A549 (cell line): ENCODE results near the gene ACSF3. TPM values are rescaled to one million over a fixed set of nuclear protein-coding genes. Genes with fewer than 3 reads are reported as not detected.

Source experiments
- ATAC-seq, 2 experiments: fragments of 200-7000 bp in 1 of 2; fragments of >200 bp in 1 of 2; cut with Nextera tagmentation in 1 of 2; cut with Tn5 transposase in 1 of 2; 3 replicates each; pipeline versions ENCODE4 v1.8.0 to v1.9.1; 2018 to 2020; ENCODE audit warnings: mild to moderate bottlenecking in 1 of 2, moderate library complexity in 1 of 2
- CTCF ChIA-PET: fragments of 300-600 bp; sonication (Branson Sonifier 250); formaldehyde crosslinking; extraction: SDS; loops from one replicate; lab custom pipeline; 2021; ENCODE audit warnings: antibody characterized with exemption, inconsistent platforms; lab: Yijun Ruan, JAX
- POLR2A ChIA-PET: fragments of 350-600 bp; formaldehyde crosslinking; extraction: SDS; loops from one replicate; lab custom pipeline; 2021; ENCODE audit warnings: antibody characterized with exemption, inconsistent platforms; lab: Yijun Ruan, JAX
- DNase-seq, 2 experiments: peaks; one replicate each; pipeline versions ENCODE4 v3.0.0 to v3.0.0-alpha.2; 2011 to 2016; ENCODE audit warnings: low read depth in 1 of 2, low spot score in 1 of 2
- FAIRE-seq: peaks from 2 replicates; lab custom pipeline; 2011; peaks lifted over from hg19 to GRCh38; lab: Jason Lieb, UNC
- H3K27ac ChIP-seq, 2 experiments: fragments of >200 bp; sonication (Bioruptor Twin); formaldehyde crosslinking; 3 replicates each; pipeline ENCODE4 v1.5.1; 2016 to 2017
- H3K4me1 ChIP-seq: fragments of >200 bp; sonication (Bioruptor Twin); formaldehyde crosslinking; 3 replicates; pipeline ENCODE4 v1.6.1; 2016
- H3K4me2 ChIP-seq: fragments of >200 bp; sonication (Bioruptor Twin); formaldehyde crosslinking; 3 replicates; pipeline ENCODE4 v1.6.1; 2016
- H3K4me3 ChIP-seq: fragments of >200 bp; sonication (Bioruptor Twin); formaldehyde crosslinking; 3 replicates; pipeline ENCODE4 v1.5.1; 2016
- H3K9me3 ChIP-seq: fragments of >200 bp; sonication (Bioruptor Twin); formaldehyde crosslinking; 3 replicates; pipeline ENCODE4 v1.6.1; 2016
- BHLHE40 ChIP-seq: IDR thresholded peaks from 2 replicates; pipeline ENCODE4 v1.6.1; 2012; ENCODE audit warnings: low read depth, low read length, inconsistent platforms
- CBX8 ChIP-seq: fragments of 200-600 bp; sonication (generic); IDR thresholded peaks from 2 replicates; pipeline ENCODE4 v1.6.1; 2016
- CHD2 ChIP-seq: fragments of 150-350 bp; IDR thresholded peaks from 2 replicates; pipeline ENCODE4 v1.6.1; 2014; ENCODE audit warnings: low read length; ENCODE audit not compliant: partially characterized antibody
- FOSL2 ChIP-seq, 2 experiments: fragments of 450-650 bp in 1 of 2; fragments of >200 bp in 1 of 2; sonication (Bioruptor Twin) in 1 of 2; formaldehyde crosslinking; IDR thresholded peaks; 2 replicates each; pipeline versions ENCODE4 v1.5.0 to v1.6.1; 2016 to 2020; ENCODE audit warnings: mild to moderate bottlenecking in 1 of 2, moderate library complexity in 1 of 2
- GATA3 ChIP-seq: IDR thresholded peaks from 2 replicates; pipeline ENCODE4 v1.6.1; 2012; ENCODE audit warnings: borderline replicate concordance
- HOXB5 ChIP-seq: fragments of 250-450 bp; sonication (Bioruptor Pico); IDR thresholded peaks from 2 replicates; pipeline ENCODE4 v1.5.0; 2020; ENCODE audit warnings: mild to moderate bottlenecking, moderate library complexity
- JUNB ChIP-seq: fragments of >200 bp; sonication (Bioruptor Twin); formaldehyde crosslinking; IDR thresholded peaks from 2 replicates; pipeline ENCODE4 v1.6.1; 2016
- KDM5A ChIP-seq: fragments of 200-600 bp; sonication (generic); IDR thresholded peaks from 2 replicates; pipeline ENCODE4 v1.6.1; 2016; ENCODE audit warnings: antibody characterized with exemption, mild to moderate bottlenecking
- MAZ ChIP-seq: fragments of 150-350 bp; IDR thresholded peaks from 2 replicates; pipeline ENCODE4 v1.6.1; 2014; ENCODE audit warnings: antibody characterized with exemption, low read depth, low read length, borderline replicate concordance
- PHF8 ChIP-seq: fragments of 200-600 bp; sonication (generic); IDR thresholded peaks from 2 replicates; pipeline ENCODE4 v1.6.1; 2016; ENCODE audit warnings: low read depth, mild to moderate bottlenecking, antibody characterized with exemption, moderate library complexity, borderline replicate concordance
- POLR2A ChIP-seq: IDR thresholded peaks from 2 replicates; pipeline ENCODE4 v1.6.1; 2012; ENCODE audit warnings: mild to moderate bottlenecking, low read length
- RCOR1 ChIP-seq: fragments of 150-350 bp; IDR thresholded peaks from 2 replicates; pipeline ENCODE4 v1.6.1; 2014; ENCODE audit warnings: antibody characterized with exemption, low read length, low read depth
- RFX5 ChIP-seq: fragments of 450-650 bp; IDR thresholded peaks from 2 replicates; pipeline ENCODE4 v1.7.1; 2014; ENCODE audit warnings: antibody characterized with exemption, mild to moderate bottlenecking, moderate library complexity
- RNF2 ChIP-seq: fragments of 200-600 bp; sonication (generic); IDR thresholded peaks from 2 replicates; pipeline ENCODE4 v1.6.1; 2016; ENCODE audit warnings: low read depth, mild to moderate bottlenecking, antibody characterized with exemption, moderate library complexity, borderline replicate concordance
- ZC3H11A ChIP-seq: fragments of 450-650 bp; IDR thresholded peaks from 2 replicates; pipeline ENCODE4 v1.6.1; 2014; ENCODE audit warnings: antibody characterized with exemption, mild to moderate bottlenecking
- ZNF302 ChIP-seq: fragments of 250-450 bp; sonication (Bioruptor Pico); IDR thresholded peaks from 2 replicates; pipeline ENCODE4 v1.9.0; 2021; ENCODE audit warnings: inconsistent platforms, mild to moderate bottlenecking, moderate library complexity
- ZSCAN20 ChIP-seq: fragments of 250-450 bp; sonication (Bioruptor Pico); IDR thresholded peaks from 2 replicates; pipeline ENCODE4 v1.8.0; 2022; ENCODE audit warnings: mild to moderate bottlenecking, moderate library complexity
- WGBS: methylation state at CpG from one replicate; pipeline ENCODE4 v1.1.6; 2017; ENCODE audit errors: missing lambda C conversion rate; 5-methylcytosine and 5-hydroxymethylcytosine counted together
- polyA plus RNA-seq, 4 experiments: library from polyadenylated mRNA; depleted of rRNA in 3 of 4; stranded (reverse); fragments of >200 nt; fragmentation: RNase III in 1 of 4; extraction: RNeasy Plus Mini Kit Qiagen cat#74134 plus additional on column Dnase treatment in 1 of 4; gene quantifications; 2 replicates in 3 of 4; 3 replicates in 1 of 4; pipeline ENCODE4 v1.2.3, GENCODE V29; 2011 to 2017
- TF ChIP-seq, protein P1 (sequence below): IDR thresholded peaks from 2 replicates; pipeline ENCODE4 v1.6.1; 2012
- TF ChIP-seq, protein P2 (sequence below): IDR thresholded peaks from 2 replicates; pipeline ENCODE4 v1.6.1; 2012
- TF ChIP-seq, protein P3 (sequence below): fragments of >200 bp; sonication (Bioruptor Twin); formaldehyde crosslinking; IDR thresholded peaks from 3 replicates; pipeline ENCODE4 v1.5.1; 2016
- TF ChIP-seq, protein P4 (sequence below): fragments of 250-450 bp; sonication (Bioruptor Pico); IDR thresholded peaks from 2 replicates; pipeline ENCODE4 v1.5.0; 2021; ENCODE audit warnings: mild to moderate bottlenecking, moderate library complexity, borderline replicate concordance

Gene ACSF3
- polyA plus RNA-seq, 2 of the 4 experiments (the other 2 are of a cell fraction): 9.8 to 13.1 TPM

DNA sequence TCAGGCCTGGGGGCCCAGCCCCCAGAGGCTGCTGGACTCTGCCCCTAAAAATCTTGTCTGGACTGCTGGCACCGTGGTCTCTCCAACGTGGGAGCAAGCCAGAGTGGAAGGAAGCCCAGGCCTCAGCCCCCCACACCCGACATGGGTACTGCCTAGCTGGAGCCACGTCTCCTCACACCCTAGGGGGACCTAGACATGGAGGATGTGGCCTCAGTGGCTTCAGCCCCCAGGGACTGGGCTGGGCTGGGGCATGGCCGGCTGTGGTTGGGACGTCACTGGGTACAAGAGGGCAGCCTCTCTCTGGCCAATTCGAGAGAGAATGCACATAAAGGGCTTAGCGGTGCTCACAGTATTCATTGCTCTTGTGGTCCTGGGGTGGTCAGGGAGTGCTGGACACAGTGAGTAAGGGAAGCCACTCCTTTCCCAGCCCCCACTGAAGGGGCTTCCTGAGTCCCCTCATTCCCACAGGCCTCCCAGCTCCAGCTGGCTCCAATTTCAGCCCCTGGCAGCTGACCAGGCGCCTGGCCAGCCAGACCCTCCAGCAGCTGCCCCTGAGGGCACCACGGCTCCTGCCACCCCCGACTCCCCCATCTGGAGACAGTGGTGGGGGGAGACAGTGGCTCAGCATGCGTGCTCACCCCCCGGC lies 79.0 kb downstream of the ACSF3 start (continued):
- TF ChIP-seq ZSCAN20 (CRISPR knock-in tag): no peak

DNA sequence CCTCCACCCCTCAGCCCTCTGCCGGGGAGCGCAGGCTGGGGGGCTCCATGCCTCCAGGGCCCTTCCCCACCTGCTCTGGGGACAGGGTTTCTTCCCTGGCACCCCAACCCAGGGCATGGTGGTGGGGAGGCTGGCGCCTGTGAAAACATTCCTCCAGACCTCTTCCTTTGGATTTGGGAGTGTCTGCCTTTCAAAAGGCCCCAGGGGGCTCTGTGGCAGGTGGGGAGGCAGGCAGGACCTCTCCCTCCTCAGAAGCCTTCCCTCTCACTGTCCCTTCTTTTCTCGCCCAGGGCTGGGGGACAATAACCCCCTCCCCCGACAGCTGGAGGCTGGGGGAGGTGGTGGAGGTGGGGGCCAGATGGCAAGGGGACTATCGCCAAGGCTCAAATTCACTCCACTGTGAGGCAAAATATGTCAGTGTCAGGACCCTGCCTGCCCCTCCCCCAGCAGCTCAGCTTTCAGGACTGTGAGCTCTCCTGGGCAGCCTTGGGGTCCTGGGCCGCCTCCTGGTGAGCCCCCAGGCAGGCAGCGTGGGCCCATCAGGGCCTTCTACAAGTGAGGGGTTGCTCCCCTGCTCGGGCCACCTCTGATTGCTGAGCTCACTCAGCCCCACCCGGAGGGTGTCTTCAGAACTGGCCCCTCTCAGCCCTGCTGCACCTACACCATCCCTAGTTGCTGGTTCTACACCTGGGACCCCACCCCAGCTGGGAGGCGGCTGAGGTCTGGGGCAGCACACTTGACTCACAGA lies 79.7 kb downstream of the ACSF3 start:
- TF ChIP-seq HOXB5 (CRISPR knock-in tag) (no peak), ZC3H11A (no peak), POLR2A (no peak), BHLHE40 (no peak), RFX5 (no peak), MAZ (no peak), JUNB (no peak), RCOR1 (no peak), RNF2 (no peak), GATA3 (no peak), CHD2 (no peak)
- TF ChIP-seq, protein P1, sequence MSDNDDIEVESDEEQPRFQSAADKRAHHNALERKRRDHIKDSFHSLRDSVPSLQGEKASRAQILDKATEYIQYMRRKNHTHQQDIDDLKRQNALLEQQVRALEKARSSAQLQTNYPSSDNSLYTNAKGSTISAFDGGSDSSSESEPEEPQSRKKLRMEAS: no peak
- TF ChIP-seq, protein P2, sequence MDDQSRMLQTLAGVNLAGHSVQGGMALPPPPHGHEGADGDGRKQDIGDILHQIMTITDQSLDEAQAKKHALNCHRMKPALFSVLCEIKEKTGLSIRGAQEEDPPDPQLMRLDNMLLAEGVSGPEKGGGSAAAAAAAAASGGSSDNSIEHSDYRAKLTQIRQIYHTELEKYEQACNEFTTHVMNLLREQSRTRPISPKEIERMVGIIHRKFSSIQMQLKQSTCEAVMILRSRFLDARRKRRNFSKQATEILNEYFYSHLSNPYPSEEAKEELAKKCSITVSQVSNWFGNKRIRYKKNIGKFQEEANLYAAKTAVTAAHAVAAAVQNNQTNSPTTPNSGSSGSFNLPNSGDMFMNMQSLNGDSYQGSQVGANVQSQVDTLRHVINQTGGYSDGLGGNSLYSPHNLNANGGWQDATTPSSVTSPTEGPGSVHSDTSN: no peak
- TF ChIP-seq, protein P3, sequence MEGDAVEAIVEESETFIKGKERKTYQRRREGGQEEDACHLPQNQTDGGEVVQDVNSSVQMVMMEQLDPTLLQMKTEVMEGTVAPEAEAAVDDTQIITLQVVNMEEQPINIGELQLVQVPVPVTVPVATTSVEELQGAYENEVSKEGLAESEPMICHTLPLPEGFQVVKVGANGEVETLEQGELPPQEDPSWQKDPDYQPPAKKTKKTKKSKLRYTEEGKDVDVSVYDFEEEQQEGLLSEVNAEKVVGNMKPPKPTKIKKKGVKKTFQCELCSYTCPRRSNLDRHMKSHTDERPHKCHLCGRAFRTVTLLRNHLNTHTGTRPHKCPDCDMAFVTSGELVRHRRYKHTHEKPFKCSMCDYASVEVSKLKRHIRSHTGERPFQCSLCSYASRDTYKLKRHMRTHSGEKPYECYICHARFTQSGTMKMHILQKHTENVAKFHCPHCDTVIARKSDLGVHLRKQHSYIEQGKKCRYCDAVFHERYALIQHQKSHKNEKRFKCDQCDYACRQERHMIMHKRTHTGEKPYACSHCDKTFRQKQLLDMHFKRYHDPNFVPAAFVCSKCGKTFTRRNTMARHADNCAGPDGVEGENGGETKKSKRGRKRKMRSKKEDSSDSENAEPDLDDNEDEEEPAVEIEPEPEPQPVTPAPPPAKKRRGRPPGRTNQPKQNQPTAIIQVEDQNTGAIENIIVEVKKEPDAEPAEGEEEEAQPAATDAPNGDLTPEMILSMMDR: no peak
- TF ChIP-seq, protein P4, sequence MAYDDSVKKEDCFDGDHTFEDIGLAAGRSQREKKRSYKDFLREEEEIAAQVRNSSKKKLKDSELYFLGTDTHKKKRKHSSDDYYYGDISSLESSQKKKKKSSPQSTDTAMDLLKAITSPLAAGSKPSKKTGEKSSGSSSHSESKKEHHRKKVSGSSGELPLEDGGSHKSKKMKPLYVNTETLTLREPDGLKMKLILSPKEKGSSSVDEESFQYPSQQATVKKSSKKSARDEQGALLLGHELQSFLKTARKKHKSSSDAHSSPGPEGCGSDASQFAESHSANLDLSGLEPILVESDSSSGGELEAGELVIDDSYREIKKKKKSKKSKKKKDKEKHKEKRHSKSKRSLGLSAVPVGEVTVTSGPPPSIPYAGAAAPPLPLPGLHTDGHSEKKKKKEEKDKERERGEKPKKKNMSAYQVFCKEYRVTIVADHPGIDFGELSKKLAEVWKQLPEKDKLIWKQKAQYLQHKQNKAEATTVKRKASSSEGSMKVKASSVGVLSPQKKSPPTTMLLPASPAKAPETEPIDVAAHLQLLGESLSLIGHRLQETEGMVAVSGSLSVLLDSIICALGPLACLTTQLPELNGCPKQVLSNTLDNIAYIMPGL (CRISPR knock-in tag): no peak
- CTCF ChIA-PET: interaction anchor here (1.3 kb wide), 1 partner anchor 436 kb away, joined by 5 read pairs; no protein-coding TSS in a partner anchor
- DNase-seq: no peak
- Histone ChIP-seq H3K4me1 (peaks cover 11% of the 10 kb centered on the region; the same call in 1 of the 3 replicates), H3K4me2 (no peak overlapping the region), H3K27ac (no peak overlapping the region), H3K9me3 (no peaks in the 10 kb centered on the region), H3K4me3 (no peak overlapping the region)
- FAIRE-seq: no peak
- ATAC-seq: no peak
- 64% methylated on average over 7 of the region's 11 CpGs for WGBS
- POLR2A ChIA-PET: no interaction called here

DNA sequence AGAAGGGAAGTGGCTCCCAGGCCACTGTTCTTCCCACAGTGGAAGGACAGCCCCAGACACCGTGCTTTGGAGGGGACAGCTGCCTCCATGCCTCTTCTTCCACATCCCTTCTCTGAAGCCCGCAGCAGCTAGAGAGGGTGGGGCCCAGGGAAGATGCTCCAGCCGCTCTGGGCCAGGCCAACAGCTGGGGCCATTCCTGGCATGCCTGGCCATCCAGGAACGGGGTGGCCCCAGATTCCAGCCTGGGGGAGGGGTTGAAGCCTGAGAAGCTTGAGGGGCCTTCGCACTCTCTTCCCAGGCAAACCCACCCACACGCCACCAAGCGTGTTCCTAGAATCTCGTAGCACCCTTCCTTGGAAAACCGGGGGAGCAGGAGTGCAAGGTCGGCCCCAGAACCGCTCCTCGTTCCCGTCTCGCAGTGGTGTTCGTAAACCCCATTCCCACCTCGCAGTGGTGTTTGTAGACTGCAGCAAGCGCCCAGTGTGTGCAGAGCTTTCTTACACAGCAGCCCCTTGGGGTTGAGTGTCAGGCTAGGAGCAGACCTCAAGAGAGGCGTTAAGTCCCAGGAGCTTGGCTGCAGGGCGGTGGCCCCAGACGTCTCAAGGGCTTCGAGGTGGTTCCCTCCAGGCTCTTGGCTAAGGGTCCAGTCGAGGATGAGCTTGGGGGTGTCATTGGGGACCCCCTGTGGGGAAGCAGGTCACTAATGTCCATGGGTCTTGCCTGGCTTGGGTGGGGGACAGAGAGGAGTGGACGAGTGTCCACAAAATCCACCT lies 80.6 kb downstream of the ACSF3 start:
- Histone ChIP-seq H3K4me3 (no peak overlapping the region), H3K4me2 (no peak overlapping the region), H3K4me1 (peaks cover 11% of the 10 kb centered on the region; the same call in 1 of the 3 replicates), H3K9me3 (no peaks in the 10 kb centered on the region), H3K27ac (no peak overlapping the region)
- ChIA-PET POLR2A (no interaction called here), CTCF (interaction anchor here (1.3 kb wide), 1 partner anchor 437 kb away, joined by 5 read pairs; no protein-coding TSS in a partner anchor)
- TF ChIP-seq, protein P1: no peak
- no peak for TF ChIP-seq PHF8
- TF ChIP-seq KDM5A: no peak
- TF ChIP-seq, protein P3: no peak
- TF ChIP-seq FOSL2 (IDR thresholded peaks at IDR 0.05): no peak
- TF ChIP-seq FOSL2 (CRISPR knock-in tag; IDR thresholded peaks at IDR 0.05): no peak
- TF ChIP-seq ZNF302: no peak
- TF ChIP-seq CBX8: no peak
- DNase-seq (no peak), FAIRE-seq (no peak), ATAC-seq (no peak)
- WGBS: 71% methylated on average over 21 of the region's 23 CpGs
